Mucosa of descending colon (tissue), 3 donors: ENCODE data around the gene TNFRSF4. TPM values are rescaled to one million over a fixed set of nuclear protein-coding genes. Genes with fewer than 3 reads are reported as not detected.
"Not testable (repeated sequence)": the region's sequence is repeated elsewhere in the genome, so short reads cannot be mapped to it uniquely, and the experiment has no call there.

Experiments
- ATAC-seq: fragments of 200-7000 bp; cut with Tn5 transposase; one replicate; pipeline ENCODE4 v1.9.1; 2020; ENCODE audit warnings: mild to moderate bottlenecking, moderate library complexity
- DNase-seq, 3 donors: peaks; one replicate each; pipeline ENCODE4 v3.0.0-alpha.2; 2020
- H3K36me3 ChIP-seq: fragments of 200-600 bp; one replicate; pipeline ENCODE4 v1.8.0; 2021; ENCODE audit warnings: low read depth, mild to moderate bottlenecking
- H3K4me1 ChIP-seq: fragments of 200-600 bp; one replicate; pipeline ENCODE4 v1.8.0; 2021; ENCODE audit warnings: low read depth, mild to moderate bottlenecking
- H3K4me3 ChIP-seq: fragments of 200-600 bp; one replicate; pipeline ENCODE4 v1.8.0; 2021; ENCODE audit warnings: mild to moderate bottlenecking
- H3K9me3 ChIP-seq: fragments of 200-600 bp; one replicate; pipeline ENCODE4 v1.8.0; 2021; ENCODE audit warnings: mild to moderate bottlenecking
- intact Hi-C, 2 donors: fragments of 100-400 bp; cut with DNase I in 1 of 2; cut with micrococcal nuclease in 1 of 2; formaldehyde crosslinking; loops; one replicate each; pipeline versions ENCODE4 v1.11.0 to v1.11.1; 2022; cut with DNase I, micrococcal nuclease
- total RNA-seq, 3 donors: library from RNA; stranded (reverse); fragmentation: NEBNext Ultra II Directional in 2 of 3; extraction: Animal tissue kit (Norgen Biotek cat#: 25700) in 2 of 3; gene quantifications; one replicate each; pipeline versions ENCODE4 v1.2.1 to v1.2.4, GENCODE V29; 2021 to 2023
- TF ChIP-seq, protein P1 (sequence below): fragments of 200-600 bp; IDR thresholded peaks from one replicate; pipeline ENCODE4 v1.8.0; 2022; ENCODE audit warnings: antibody characterized with exemption, mild to moderate bottlenecking
- donor health status: DM: no; HTN: no; CAD: no; lungs with moderate emphysema.
- donor health status: DM: no; HTN: no; CAD: no.
- donor health status: DM: no; HTN: yes; CAD: no.

Gene TNFRSF4
- total RNA-seq, 3 donors from 2014 or later, result 0.69 to 1.2 (median 0.80) TPM

GRCh38 chr1:1254667-1254998, 40.7 kb upstream of the TNFRSF4 start:
- H3K36me3 ChIP-seq, result peaks cover 6% of the 10 kb centered on the region

GRCh38 chr1:1253972-1254666, 40.2 kb upstream of the TNFRSF4 start:
- Histone ChIP-seq H3K36me3 (peaks cover 6% of the 10 kb centered on the region), H3K9me3 (no peaks in the 10 kb centered on the region), H3K4me1 (no peaks in the 10 kb centered on the region), H3K4me3 (no peak overlapping the region)
- TF ChIP-seq, protein P1, sequence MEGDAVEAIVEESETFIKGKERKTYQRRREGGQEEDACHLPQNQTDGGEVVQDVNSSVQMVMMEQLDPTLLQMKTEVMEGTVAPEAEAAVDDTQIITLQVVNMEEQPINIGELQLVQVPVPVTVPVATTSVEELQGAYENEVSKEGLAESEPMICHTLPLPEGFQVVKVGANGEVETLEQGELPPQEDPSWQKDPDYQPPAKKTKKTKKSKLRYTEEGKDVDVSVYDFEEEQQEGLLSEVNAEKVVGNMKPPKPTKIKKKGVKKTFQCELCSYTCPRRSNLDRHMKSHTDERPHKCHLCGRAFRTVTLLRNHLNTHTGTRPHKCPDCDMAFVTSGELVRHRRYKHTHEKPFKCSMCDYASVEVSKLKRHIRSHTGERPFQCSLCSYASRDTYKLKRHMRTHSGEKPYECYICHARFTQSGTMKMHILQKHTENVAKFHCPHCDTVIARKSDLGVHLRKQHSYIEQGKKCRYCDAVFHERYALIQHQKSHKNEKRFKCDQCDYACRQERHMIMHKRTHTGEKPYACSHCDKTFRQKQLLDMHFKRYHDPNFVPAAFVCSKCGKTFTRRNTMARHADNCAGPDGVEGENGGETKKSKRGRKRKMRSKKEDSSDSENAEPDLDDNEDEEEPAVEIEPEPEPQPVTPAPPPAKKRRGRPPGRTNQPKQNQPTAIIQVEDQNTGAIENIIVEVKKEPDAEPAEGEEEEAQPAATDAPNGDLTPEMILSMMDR, result no peak
- no peak for ATAC-seq
- peak in 1 of 3 donors; percentile 44 for DNase-seq
- intact Hi-C loops, result loop anchor here in 1 of 2 donors (10.0 kb wide), 1 partner anchor 129 kb away; no protein-coding TSS in a partner anchor

More at GRCh38 chr1:1254667-1254998, 40.7 kb upstream of the TNFRSF4 start:
- H3K4me3 ChIP-seq, result no peak overlapping the region
- no peaks in the 10 kb centered on the region for H3K4me1 ChIP-seq
- DNase-seq (no peak), ATAC-seq (no peak)
- H3K9me3 ChIP-seq, result no peaks in the 10 kb centered on the region
- intact Hi-C loops, result loop anchor here in 1 of 2 donors (10.0 kb wide), 1 partner anchor 130 kb away; no protein-coding TSS in a partner anchor
- TF ChIP-seq, protein P1, result no peak

DNA sequence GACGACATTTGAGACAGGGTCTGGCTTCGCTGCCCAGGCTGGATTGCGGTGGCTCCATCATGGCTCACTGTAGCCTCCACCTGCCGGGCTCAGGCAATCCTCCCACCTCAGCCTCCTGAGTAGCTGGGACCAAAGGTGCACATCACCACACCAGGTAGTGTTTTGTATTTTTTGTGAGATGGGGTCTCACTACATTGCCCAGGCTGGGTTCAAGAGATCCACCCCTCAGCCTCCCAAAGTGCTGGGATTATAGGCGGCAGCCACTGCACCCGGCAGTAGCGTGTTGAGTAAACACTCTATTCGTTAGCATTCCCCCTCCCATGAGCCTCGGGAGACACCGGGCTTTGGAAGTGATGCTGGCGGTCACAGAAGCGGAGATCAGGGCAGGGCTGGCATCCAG, 39.4 kb upstream of the TNFRSF4 start:
- no peak for DNase-seq
- peaks cover 6% of the 10 kb centered on the region for H3K36me3 ChIP-seq
- H3K4me1 ChIP-seq, result no peaks in the 10 kb centered on the region
- H3K4me3 ChIP-seq, result no peak overlapping the region
- H3K9me3 ChIP-seq, result no peaks in the 10 kb centered on the region
- ATAC-seq, result no peak
- TF ChIP-seq, protein P1, result no peak
- intact Hi-C loops, result loop anchor here in 1 of 2 donors (10.0 kb wide), 1 partner anchor 129 kb away; no protein-coding TSS in a partner anchor

DNA sequence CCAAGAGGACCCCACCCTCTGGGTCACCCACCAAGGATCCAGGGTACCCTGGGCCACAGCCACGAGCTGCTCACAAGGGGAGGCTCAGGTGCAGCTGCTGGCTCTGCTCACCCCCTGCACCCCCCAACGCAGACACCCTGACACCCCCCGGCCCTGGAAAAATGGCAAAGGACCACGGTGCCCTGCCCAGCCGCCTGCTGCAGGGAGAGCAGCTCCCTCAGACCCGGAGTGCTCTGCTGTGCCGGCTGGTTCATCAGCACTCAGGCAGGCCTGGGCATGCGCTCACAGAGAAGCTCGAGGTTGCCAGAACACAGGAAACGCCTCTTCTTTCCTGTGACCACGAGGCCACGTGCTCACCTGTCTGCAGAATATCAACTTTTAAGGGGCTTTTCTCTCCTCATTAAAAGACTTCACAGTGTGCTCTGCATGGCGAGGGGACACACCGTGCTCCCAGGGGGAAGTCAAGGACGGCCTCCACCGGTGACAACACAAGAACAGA, 36.9 kb upstream of the TNFRSF4 start:
- peak in 2 of 3 donors; percentile 42 to 76 for DNase-seq
- TF ChIP-seq, protein P1, result no peak
- Histone ChIP-seq H3K4me3 (no peak overlapping the region), H3K9me3 (no peaks in the 10 kb centered on the region), H3K36me3 (peaks cover 6% of the 10 kb centered on the region), H3K4me1 (peaks cover 6% of the 10 kb centered on the region)
- intact Hi-C loops, result loop anchor here in 1 of 2 donors (10.0 kb wide), 1 partner anchor 126 kb away; no protein-coding TSS in a partner anchor
- ATAC-seq, result peak; percentile 70

DNA sequence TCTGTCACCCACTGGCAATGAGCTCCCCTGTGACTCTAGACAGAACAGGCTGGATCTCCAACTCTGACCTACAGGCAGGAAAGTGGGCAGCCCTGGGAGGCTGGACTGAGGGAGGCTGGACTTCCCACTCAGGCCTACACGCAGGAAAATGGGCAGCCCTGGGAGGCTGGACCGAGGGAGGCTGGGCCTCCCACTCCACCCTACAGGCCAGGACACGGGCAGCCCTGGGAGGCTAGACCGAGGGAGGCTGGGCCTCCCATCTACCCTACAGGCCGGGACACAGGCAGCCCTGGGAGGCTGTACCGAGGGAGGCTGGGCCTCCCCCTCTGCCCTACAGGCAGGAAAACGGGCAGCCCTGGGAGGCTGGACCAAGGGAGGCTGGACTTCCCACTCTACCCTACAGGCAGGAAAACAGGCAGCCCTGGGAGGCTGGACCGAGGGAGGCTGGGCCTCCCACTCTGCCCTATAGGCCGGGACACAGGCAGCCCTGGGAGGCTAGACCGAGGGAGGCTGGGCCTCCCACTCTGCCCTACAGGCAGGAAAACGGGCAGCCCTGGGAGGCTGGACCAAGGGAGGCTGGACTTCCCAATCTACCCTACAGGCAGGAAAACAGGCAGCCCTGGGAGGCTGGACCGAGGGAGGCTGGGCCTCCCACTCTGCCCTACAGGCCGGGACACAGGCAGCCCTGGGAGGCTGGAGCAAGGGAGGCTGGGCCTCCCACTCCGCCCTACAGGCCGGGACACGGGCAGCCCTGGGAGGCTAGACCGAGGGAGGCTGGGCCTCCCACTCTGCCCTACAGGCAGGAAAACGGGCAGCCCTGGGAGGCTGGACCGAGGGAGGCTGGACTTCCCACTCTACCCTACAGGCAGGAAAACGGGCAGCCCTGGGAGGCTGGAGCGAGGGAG, 34.3 kb upstream of the TNFRSF4 start:
- ATAC-seq, H3K4me1 ChIP-seq, H3K9me3 ChIP-seq, H3K4me3 ChIP-seq, H3K36me3 ChIP-seq, DNase-seq, intact Hi-C loops: not testable (repeated sequence)
